Measurements from ENCODE around the gene AK5.
"Not testable (repeated sequence)": the region's sequence is repeated elsewhere in the genome, so short reads cannot be mapped to it uniquely, and the experiment has no call there.

DNA sequence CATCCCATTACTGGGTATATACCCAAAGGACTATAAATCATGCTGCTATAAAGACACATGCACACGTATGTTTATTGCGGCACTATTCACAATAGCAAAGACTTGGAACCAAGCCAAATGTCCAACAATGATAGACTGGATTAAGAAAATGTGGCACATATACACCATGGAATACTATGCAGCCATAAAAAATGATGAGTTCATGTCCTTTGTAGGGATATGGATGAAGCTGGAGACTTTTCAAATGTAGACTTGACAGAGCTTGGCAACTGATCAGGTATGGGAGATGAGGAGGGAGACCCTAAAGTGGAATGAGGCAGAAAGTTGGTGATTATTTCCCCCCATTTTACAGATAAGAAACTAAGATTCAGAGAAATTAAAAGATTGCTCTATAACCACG lies 230.8 kb downstream of the AK5 start:
- not testable (repeated sequence) for TF ChIP-seq CTCF (optimal IDR thresholded peaks at IDR 0.05 in 1 of 3, IDR thresholded peaks at IDR 0.05 in 1 of 3, conservative IDR thresholded peaks at IDR 0.05 in 1 of 3; ENCODE audit: extremely low read depth in 1 of 3, insufficient read depth in 2 of 3, low read length in 3 of 3); EZH2 (IDR thresholded peaks at IDR 0.05; ENCODE audit: low read length)
